Panc1 (cell line): ENCODE measurements around the gene ATCAY.

Experiments used
- TF ChIP-seq, protein P1 (sequence below): fragments of 450-650 bp; IDR thresholded peaks from 2 replicates; pipeline ENCODE4 v1.5.1; 2017; ENCODE audit warnings: mild to moderate bottlenecking
- TF ChIP-seq, protein P2 (sequence below), 2 experiments: IDR thresholded peaks; 2 replicates each; pipeline ENCODE4 v1.6.1; 2011 to 2012; ENCODE audit warnings: low read depth in 2 of 2, control low read depth in 1 of 2, low read length in 1 of 2, mild to moderate bottlenecking in 1 of 2, moderate library complexity in 1 of 2; ENCODE audit not compliant: insufficient read depth in 1 of 2

DNA sequence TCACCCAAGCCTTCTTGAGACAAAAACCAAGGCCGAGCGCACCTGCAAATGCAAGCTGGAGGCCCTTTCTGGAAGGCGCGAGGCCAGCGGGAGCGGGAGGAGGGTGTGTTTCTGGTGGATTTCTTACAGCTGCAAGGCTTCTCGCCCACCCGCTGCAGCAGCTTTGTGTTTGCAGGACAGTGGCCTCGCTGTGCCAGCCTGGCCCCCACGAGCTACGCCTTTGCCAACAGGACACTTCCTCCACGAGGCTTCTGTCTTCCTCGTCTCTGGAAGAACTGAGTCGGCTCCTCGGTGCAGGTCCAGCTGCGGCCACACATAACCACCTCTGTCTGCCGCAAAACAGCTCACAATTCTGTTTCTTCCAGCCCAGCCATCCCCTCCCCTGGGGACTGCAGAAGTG lies 10.1 kb downstream of the ATCAY start:
- TF ChIP-seq, protein P1, sequence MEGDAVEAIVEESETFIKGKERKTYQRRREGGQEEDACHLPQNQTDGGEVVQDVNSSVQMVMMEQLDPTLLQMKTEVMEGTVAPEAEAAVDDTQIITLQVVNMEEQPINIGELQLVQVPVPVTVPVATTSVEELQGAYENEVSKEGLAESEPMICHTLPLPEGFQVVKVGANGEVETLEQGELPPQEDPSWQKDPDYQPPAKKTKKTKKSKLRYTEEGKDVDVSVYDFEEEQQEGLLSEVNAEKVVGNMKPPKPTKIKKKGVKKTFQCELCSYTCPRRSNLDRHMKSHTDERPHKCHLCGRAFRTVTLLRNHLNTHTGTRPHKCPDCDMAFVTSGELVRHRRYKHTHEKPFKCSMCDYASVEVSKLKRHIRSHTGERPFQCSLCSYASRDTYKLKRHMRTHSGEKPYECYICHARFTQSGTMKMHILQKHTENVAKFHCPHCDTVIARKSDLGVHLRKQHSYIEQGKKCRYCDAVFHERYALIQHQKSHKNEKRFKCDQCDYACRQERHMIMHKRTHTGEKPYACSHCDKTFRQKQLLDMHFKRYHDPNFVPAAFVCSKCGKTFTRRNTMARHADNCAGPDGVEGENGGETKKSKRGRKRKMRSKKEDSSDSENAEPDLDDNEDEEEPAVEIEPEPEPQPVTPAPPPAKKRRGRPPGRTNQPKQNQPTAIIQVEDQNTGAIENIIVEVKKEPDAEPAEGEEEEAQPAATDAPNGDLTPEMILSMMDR: no peak
- TF ChIP-seq, protein P2, sequence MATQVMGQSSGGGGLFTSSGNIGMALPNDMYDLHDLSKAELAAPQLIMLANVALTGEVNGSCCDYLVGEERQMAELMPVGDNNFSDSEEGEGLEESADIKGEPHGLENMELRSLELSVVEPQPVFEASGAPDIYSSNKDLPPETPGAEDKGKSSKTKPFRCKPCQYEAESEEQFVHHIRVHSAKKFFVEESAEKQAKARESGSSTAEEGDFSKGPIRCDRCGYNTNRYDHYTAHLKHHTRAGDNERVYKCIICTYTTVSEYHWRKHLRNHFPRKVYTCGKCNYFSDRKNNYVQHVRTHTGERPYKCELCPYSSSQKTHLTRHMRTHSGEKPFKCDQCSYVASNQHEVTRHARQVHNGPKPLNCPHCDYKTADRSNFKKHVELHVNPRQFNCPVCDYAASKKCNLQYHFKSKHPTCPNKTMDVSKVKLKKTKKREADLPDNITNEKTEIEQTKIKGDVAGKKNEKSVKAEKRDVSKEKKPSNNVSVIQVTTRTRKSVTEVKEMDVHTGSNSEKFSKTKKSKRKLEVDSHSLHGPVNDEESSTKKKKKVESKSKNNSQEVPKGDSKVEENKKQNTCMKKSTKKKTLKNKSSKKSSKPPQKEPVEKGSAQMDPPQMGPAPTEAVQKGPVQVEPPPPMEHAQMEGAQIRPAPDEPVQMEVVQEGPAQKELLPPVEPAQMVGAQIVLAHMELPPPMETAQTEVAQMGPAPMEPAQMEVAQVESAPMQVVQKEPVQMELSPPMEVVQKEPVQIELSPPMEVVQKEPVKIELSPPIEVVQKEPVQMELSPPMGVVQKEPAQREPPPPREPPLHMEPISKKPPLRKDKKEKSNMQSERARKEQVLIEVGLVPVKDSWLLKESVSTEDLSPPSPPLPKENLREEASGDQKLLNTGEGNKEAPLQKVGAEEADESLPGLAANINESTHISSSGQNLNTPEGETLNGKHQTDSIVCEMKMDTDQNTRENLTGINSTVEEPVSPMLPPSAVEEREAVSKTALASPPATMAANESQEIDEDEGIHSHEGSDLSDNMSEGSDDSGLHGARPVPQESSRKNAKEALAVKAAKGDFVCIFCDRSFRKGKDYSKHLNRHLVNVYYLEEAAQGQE (IDR thresholded peaks at IDR 0.05; ENCODE audit: insufficient read depth in 1 of 2, low read depth in 2 of 2, low read length in 1 of 2): no peak
